ENCODE results near the gene PLPP1.

Gene PLPP1

GRCh38 chr5:55534436-55535198 lies at the start of gene PLPP1:
TSS of gene PLPP1 (minus strand) at chr5:55534964. CDS start at chr5:55534629, 335 bp downstream.
- peak; percentile 95 for DNase-seq

- no peak for DNase-seq
Observed at GRCh38 chr5:55583578-55583977, 48.8 kb upstream of the PLPP1 start.

GRCh38 chr5:55582256-55582655 lies 47.5 kb upstream of the PLPP1 start:
- DNase-seq: no peak

GRCh38 chr5:55580042-55580441 lies 45.3 kb upstream of the PLPP1 start:
- DNase-seq: no peak

GRCh38 chr5:55578771-55579170 lies 44.0 kb upstream of the PLPP1 start:
- DNase-seq: peak; percentile 93

- peak; percentile 84 for DNase-seq
Observed at GRCh38 chr5:55577353-55578060, 42.7 kb upstream of the PLPP1 start.

GRCh38 chr5:55576661-55577060 lies 41.9 kb upstream of the PLPP1 start:
- no peak for DNase-seq

- DNase-seq: no peak
Observed at GRCh38 chr5:55575815-55576583, 41.2 kb upstream of the PLPP1 start.

GRCh38 chr5:55572600-55572999 lies 37.8 kb upstream of the PLPP1 start:
- no peak for DNase-seq

- DNase-seq: no peak
Observed at GRCh38 chr5:55572020-55572419, 37.3 kb upstream of the PLPP1 start.

- no peak for DNase-seq
Observed at GRCh38 chr5:55570570-55570969, 35.8 kb upstream of the PLPP1 start.

GRCh38 chr5:55570026-55570425 lies 35.3 kb upstream of the PLPP1 start:
- DNase-seq: peak; percentile 86

GRCh38 chr5:55569513-55569865 lies 34.7 kb upstream of the PLPP1 start:
- no peak for DNase-seq

- no peak for DNase-seq
Observed at GRCh38 chr5:55568654-55569512, 34.1 kb upstream of the PLPP1 start.

GRCh38 chr5:55564721-55565120 lies 30.0 kb upstream of the PLPP1 start:
- no peak for DNase-seq

GRCh38 chr5:55558484-55558883 lies 23.7 kb upstream of the PLPP1 start:
- DNase-seq: no peak

- DNase-seq: no peak
Observed at GRCh38 chr5:55557123-55557522, 22.4 kb upstream of the PLPP1 start.

- no peak for DNase-seq
Observed at GRCh38 chr5:55554585-55555202, 19.9 kb upstream of the PLPP1 start.

GRCh38 chr5:55551904-55552303 lies 17.1 kb upstream of the PLPP1 start:
- DNase-seq: no peak

- DNase-seq: no peak
Observed at GRCh38 chr5:55551358-55551757, 16.6 kb upstream of the PLPP1 start.

GRCh38 chr5:55547781-55548180 lies 13.0 kb upstream of the PLPP1 start:
- no peak for DNase-seq

- no peak for DNase-seq
Observed at GRCh38 chr5:55546947-55547346, 12.2 kb upstream of the PLPP1 start.

All from islet precursor cell (in vitro differentiated cells).